Bone marrow (tissue), 2 donors: Measurements from ENCODE around the gene JUP.

Experiments
- DNase-seq, 2 donors: peaks; one replicate each; lab custom pipeline; 2025; lab: John Stamatoyannopoulos, UW

JUP gene

DNA sequence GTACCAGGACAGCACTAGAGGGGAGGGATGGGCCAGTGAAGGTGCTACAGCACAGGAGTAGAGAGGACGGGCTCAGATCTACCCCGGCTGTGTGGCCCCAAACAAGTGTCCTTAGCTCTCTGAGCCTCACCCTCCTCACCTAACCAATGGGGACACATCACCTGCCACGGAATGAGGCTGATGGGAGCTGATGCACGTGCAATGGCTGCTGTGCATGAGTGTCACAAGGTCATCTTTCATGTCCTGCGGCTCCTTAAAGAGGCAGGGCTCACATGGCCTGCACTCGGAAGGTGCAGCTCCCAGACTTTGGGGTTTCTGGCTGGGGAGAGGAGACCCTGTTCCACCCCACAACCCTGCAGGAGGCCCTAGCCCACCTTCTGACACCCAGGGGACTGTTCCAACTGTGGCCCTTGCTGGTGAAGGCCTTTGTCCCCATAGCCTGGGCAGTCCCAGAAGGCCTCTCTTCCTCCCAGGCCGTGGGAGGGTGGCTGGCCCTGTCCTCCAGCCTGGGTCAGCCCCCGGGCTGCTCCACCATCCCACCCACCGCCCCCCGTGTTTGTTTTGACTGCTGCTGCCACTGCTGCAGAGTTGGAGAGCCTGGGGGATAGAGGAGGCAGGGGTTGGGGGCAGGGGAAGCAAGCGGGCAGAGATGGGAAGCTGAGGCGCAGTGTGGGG lies 62.6 kb downstream of the JUP start:
- DNase-seq, result no peak

DNA sequence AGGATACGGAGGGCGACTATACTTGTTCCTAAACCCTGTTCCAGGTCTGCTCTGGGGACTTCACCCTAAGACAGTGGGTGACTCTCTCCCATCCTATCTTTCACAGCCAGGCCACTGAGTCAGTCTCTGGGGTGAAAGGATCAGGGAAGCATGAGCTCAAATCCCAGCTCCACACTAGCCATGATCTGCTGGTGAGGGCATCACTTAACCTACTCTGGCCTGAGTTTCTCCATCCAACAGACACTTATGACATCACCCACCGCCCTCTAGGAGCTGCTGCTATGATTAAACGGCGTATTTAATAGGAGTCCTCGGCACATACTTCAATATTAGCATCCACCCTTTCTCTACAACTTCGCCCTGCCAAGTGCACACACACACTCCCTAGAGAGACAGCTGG lies 64.3 kb downstream of the JUP start:
- DNase-seq, result no peak

DNA sequence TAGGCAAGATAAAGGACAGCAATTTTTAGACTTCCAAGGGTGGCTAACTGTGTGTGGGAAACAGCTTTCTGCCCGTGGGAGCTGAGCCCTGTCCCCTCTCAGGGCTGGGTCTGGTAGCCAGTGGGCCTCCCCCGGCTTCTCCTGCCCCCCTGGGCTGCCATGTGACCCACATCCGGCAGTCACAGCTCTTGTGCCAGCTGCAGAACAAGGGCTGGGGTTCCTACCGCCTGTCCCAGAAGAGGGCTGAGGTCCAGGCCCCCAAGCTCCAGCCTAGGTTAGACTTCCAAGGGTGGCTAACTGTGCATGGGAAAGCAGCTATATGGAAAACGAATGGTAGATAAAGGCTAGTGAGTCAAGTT lies 68.2 kb downstream of the JUP start:
- no peak for DNase-seq

DNA sequence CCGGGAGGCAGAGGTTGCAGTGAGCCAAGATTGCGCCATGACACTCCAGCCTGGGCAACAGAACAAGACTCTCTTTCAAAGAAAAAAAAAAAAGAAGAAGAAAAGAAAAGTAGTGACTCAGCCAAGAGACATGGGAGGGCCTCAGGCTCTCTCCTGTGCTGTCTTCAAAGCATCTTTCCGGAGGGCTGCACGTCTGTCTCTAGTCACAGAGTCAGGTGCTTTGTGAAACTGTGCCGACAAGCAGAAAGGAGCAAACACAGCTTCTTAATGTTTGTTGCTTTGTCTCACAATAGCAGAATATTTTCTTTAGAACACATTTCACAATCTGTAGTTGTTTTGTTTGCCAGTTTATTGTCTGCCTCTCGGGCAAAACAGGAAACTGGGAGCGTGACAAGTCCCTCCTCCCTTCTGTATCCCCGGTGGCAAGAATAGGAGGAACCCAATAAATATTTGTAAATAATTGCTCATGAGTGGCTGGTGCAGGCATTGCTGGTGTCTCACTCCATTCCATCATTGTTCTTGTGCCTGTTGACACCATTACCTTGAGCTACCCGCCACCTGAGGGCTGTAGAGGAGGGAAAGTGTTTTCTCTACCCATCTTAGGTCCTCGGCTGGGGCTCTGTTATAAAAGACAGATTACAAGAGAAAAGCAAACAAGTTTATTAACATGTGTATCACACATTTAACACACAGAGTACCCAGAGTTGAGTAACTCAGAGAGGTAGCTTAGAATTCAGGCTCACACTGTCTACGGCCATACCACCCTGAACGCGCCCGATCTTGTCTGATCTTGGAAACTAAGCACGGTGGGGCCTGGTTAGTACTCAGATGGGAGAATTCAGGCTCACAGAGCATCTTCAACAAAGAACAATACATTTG lies 68.9 kb downstream of the JUP start:
- no peak for DNase-seq

DNA sequence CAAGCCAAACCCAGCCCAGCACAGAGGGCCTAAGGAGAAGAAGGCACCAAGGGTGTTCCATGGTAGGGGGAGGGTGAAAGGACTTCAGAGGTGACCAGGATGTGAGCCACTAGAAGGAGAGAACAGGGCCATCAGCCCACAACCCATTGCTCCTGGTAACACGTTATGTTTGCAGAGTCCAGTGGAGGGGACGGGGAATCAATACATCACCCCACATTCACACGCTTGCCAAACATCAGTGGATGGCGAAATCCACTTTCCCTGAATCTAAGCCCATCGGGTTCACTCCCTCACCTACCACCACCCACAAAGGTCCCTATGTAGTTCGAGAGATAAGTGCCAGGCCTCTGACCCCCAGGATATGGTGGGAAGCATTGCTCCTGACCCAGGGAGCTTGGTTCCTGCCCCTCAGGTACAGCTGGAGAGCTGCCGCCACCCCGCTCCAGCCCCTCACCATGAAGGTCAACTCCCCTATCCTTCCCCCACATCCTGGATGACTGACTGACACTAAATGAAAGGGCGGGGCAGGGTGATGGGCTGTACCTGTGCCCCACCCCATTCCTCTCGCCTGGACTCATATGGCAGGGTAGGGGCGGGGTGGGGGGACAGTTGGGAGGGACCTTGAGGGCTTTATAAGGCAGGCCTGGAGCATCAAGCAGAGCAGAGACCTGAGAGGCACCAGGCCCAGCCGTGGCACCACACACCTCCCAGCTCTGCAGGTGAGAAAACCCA lies 74.7 kb downstream of the JUP start, which contains the start of gene GAST:
TSS of gene GAST (plus strand) at position 663 of the 732 bp plus-strand sequence. CDS start 3,106 bp downstream, outside the sequence.
- no peak for DNase-seq

DNA sequence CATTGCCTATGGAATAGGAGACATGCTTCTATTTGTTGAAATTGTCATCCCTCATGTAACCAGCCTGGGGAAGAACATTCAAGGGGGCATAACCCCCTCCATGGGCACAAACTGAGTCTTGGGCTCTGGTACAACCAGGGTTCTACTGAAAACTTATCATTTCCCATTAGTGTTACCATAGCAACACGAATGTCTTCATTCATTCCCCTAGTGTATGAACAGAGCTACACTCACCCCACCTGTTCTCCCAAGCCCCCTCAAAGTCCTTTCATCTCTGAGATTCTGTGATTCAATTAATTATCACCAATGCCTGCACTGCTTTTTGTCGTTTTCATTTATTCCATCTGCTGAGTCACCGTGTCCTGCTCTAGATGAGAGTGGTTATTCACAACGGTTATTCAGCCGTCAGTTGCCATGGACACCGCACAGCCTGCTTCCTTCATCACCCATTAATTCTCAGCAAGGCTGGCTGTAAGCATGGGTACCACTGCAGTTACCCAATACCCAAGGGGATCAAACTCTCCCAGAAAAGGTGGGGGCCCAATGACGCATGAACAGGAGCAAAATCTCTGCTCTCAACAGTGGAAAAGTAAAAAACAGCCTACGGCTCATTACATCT lies 75.9 kb downstream of the JUP start:
- DNase-seq, result no peak

DNA sequence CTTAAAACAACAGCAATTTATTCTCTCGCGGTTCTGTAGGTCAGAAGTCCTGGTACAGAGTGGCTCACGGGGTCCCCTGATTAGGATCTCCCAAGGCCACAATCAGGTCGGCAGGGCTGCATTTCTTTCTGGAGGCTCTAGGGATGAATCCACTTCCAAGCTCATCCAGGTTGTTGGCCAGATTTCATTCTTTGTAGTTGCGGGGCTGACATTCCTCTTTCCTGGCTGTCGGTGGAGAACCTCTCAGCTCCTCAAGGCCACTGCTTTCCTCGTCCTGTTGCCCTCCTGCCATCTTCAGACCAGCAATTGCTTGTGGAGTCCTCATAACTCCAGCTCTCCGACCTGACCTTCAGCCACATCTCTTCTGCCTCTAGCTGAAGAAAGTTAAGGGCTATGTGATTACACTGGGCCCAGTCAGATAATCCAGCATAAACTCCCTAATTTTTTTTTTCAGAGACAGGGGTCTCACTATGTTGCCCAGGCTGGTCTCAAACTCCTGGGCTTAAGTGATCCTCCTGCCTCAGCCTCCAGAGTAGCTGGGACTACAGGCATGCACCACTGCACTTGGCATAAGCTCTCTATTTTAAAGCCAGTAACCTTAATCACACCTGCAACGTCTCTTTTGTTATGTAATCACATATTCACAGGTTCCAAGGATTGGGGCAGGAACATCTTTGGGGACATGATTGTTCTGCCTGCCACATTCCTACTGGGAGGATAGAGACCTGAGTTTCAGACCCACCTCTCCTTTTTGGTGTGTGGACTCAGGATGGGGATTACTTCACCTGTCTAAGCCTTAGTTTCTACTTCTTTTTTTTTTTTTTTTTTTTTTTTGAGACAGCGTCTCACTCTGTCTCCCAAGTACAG lies 78.5 kb downstream of the JUP start:
- no peak for DNase-seq

DNA sequence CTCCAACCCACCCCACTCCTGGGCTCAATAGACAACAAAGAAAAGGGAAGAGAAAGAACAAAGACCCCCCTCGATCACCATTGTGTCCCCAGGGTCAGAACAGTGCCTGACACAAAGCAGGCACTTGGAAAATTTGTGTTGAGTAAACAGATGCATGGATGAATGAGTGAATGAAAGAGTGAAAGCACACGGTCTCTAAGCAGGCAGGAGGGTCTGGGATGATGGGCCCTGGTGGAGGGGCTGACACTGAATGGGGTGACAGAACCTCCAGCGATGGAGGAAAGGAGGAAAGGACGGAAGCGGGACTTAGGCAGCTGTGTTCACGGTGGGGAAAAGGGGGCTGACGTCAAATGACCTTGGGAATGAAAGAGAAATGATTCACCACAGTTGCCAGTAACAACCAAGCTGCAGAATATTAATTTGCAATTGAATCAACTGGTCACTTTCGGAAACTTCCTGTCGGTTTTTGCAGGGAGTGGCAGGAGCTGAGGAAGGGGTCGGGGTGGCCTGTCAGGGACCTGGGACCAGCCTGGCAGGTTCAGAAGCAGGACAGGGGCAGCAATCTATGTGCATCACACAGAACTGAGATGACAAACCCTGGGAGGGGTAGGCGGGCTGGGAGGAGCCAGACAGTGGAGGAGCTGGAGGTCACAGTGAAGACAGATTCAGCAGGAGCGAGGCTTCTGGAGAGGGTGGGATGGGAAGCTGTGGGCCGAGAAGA lies 81.1 kb downstream of the JUP start:
- no peak for DNase-seq
